Stimulated activated CD4-positive, alpha-beta T cell treated with anti-CD3 and anti-CD28 coated beads, Interleukin-12 subunit alpha, Interleukin-12 subunit beta, amount 100 ng/mL, for 24 hours (primary cell): ENCODE data around the gene PNLIPRP1.

ENCODE experiments used
- DNase-seq, 2 experiments: peaks; one replicate each; pipeline ENCODE4 v3.0.0-alpha.2; 2020; ENCODE audit warnings: low read depth in 2 of 2

The PNLIPRP1 gene

DNA sequence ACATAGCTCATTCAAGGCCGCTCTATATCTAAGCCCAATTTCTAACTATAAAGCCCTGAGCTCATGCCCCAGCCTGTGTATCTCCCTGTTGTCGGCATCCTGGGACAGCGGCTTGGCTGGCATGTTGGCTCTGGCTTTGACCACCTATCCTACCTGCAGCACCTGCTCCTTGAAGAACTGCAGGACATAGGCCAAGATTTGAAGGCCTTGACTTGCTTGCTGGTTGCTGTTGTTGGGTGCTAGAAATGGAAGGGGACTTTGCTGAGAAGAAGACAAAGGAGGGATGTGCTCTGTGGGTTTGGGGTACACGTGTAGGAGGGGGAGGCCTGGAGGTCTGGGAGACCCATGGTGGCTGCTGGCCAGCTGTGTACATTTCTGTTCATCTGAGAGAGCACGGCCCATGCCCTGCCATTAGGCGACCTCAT, 41.1 kb downstream of the PNLIPRP1 start:
- DNase-seq, result no peak

DNA sequence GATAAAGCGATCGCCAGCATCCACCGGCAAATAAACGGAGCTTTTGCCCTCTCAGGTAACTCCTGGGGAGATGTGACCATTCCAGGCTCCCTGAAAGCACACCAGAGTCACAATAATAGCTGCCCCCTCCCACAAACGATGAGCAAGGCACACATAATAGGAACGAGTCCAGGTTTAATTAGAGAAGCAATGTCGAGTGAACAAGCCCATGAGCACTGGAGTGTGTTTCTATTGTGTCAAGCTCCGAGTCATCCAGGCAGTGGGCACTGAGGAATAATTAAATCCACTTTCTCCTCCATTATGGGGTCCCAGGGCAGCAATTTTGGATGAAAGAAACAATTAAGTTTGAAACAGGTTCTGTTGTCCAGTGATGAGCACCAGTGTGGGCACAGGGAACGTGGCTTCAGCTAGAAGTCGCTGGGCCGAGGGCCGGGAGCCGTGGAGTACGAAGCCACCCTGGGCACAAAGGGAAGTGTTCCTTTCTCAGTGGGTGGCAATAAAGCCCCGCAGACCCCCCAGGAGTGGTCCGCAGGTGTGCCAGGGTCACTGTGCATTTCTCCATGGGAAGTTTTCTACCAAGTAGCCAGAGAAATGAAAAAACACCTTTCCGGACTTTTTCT, 41.9 kb downstream of the PNLIPRP1 start:
- no peak for DNase-seq

DNA sequence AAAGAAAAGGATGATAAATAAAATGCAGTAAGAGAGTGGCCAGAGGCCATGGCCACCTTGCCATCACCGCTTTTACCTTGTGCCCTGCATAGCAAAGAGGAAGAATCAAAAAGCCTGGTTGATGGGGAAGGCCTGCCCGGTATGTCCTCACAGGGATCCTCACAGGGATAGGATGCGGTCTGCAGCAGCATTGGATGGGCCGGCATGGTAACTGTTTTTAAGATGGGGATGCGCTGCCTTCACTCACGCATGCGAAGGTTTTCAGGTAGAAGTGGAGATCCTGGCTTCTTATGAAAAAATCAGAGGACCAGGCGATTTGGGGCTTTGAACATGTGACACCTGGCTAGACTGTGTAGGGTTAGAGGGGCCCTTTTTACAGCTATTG, 42.4 kb downstream of the PNLIPRP1 start:
- no peak for DNase-seq

DNA sequence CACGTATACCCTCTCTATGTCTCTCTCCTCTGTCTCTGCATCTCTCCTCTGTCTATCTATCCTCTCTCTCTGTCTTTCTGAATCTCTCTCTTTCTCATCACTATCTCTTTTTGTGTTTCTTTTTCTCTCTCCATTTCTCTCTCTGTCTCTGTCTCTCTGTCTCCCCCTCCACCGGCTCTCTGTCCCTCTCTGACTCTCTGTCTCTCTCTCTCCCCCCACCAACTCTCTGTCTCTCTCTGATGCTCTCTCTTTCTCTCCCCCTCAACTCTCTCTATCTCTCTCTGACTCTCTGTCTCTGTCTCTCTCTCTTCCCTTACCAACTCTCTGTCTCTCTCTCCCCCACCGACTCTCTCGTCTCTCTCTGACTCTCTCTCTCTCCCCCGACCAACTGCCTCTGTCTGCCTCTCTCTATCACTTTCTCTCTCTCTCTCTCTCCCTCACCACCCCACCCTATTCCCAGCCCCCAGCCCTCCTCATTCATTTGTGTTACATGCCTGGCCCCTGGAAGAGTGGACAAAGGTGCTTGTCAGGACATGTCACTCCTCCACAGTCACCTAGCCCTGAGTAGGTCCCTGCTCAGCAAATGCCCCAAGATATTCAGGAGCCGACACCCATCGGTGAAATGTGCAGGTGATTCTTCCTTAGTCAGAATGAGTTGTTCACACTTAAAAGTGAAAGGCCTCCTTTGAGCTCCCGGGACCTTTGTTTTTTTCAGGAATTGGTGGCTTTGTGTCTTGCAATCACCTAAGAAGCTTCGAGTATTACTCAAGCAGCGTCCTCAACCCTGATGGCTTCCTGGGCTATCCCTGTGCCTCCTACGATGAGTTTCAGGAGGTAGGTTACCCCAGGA, 43.6 kb downstream of the PNLIPRP1 start:
- DNase-seq, result no peak

DNA sequence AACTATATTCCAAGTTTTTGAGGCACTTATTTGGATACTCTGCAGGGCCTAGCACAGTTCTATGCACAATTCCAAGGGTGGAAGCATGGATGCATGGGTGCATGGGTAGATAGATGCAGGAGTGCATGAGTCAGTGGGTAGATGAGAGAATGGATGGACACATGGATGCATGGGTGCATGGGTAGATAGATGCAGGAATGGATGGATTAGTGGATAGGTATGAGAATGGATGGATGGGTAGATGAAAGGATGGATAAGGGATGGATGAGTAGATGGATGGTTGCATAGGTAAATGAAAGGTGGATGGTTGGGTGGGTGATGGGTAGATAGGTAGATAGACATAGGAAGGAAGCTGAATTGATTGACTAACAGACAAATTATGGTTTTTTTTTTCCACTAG, 45.6 kb downstream of the PNLIPRP1 start:
- DNase-seq, result no peak

DNA sequence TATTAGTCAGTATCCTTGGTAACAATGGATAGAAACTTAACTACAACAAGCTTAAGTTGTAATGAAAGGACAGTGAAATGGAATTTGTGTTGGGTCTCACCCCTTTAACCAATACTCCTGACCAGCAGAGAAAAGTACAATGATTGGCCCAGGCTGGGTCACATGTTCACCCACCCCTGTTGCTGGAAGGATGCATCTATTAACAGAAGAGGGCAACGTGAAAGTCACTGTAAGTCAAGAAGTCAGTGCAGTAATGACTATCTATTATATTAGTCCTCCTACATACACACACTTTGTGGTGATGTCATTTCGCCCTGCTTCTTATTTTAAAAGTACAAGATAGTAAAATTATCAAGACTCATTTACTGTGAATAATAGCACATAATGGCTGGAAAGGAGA, 46.2 kb downstream of the PNLIPRP1 start:
- no peak for DNase-seq

DNA sequence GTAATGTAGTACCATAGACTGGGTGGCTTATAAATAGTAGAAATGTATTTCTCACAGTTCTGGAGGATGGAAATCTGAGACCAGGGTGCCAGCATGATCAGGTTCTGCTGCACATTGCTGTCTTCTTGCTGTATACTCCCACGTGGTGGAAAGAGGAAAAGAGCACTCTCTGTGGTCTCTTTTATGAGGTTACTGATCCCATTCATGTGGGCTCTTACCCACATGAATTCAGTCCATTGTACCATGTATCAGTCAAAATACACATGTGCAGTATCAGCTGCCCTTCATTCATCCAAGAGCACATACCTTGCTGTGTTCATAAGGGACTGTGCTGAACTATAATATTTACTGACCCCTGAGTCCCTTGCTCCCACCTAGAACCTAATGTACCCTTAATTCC, 47.1 kb downstream of the PNLIPRP1 start:
- DNase-seq, result no peak

DNA sequence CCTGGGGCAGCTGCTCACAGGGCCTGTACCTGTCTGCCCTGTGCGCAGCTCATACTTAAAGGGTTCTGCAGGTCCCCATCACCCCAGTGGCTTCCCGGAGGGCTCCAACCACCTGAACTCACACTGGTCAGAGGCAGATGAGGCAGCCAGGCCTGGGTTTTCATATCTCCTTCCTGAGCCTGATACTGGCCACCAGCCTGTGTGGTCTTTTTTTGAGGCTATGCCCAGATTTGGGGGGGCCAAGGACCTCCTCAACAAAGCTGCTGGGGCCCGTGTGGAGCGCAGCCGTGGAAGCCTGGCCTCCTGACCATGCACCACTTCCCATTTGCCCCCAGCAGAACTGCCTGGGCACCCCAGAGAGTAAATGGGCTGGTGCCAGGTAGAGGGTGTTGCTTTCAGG, 55.7 kb downstream of the PNLIPRP1 start:
- no peak for DNase-seq

DNA sequence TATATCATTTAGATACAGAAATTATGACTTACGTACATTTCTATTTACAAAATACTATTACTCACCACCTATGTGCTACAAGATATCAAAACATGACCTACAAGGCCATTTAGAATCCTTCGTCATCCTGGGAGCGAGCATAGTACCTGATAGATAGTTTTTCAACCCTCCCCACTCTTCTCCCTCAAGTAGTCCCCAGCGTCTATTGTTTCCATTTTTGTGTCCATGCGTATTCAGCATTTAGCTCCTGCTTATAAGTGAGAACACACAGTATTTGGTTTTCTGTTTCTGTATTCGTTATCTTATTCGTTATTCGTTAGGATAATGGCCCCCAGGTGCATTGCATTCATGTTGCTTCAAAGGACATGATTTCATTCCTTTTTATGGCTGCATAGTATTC, 58.1 kb downstream of the PNLIPRP1 start:
- DNase-seq, result no peak

DNA sequence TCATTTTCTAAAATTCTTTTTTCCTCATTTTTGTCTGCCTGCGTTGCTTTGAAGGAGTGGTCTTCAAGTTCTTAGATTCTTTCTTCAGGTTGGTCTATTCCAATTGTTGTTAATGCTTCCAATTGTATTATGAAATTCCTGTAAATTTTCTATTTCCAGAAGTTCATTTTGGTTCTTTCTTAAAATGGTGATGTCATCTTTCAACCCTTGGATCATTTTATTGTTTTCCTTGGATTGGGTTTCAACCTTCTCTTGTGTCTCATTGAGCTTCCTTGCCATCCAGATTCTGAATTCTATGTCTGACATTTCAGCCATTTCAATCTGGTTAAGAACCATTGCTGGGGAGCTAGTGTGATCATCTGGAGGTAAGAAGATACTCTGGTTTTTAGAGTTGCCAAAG, 63.1 kb downstream of the PNLIPRP1 start:
- DNase-seq, result no peak

DNA sequence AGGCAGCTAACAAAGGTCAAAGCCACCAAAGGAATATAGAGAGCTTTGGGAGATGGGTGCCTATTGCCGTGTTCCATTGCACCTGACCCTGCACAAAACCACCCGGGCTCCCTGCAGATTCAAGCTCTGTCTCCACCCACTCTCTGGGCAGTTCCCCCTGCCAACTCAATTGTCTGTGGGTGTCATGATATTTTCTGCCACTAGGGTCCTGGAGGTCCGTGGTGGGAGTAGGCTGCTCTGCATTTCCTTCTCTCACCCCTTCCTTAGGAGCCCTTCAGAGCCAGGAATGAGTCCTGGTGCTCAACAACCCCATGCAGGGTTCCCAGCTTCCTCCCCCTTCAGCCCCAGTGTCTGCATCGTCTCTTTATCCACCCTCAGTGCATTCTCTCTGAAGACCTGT, 64.1 kb downstream of the PNLIPRP1 start:
- DNase-seq, result no peak

DNA sequence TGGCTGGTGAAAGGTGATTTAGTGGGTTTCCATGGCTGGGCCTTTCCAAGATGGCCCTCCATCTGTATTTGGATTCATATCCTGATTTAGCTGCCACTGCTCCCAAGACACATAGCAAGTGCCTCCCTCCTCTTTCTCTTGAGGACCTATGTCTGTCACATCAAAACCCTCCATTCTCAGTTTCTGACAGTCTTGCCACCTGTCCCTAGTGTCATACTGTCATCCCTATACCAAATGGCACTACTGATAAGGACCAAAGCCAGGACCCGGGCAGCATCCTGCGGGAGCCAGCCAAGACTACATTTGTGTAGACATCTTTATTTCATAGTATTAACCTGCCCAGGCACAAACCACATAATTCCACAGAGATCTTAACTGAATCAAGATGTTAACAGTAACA, 64.8 kb downstream of the PNLIPRP1 start:
- DNase-seq, result no peak

DNA sequence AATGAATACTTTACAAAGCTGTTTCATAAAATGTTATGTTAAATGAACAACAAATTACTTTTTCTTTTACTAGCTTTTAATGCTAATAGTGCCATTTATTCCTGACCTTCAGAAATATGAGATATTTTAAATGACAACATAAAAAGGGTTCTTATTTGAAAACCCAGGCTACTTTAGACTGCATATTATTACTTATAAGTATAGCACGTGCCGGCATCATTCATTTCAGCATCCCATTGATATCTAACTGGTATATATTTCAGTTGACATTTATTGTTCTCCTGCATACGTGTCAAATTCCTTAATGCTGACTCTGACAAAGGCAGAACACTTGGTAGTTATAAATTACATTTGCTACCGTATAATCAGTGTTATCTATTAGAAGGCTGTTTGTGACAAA, 65.3 kb downstream of the PNLIPRP1 start:
- DNase-seq, result no peak

DNA sequence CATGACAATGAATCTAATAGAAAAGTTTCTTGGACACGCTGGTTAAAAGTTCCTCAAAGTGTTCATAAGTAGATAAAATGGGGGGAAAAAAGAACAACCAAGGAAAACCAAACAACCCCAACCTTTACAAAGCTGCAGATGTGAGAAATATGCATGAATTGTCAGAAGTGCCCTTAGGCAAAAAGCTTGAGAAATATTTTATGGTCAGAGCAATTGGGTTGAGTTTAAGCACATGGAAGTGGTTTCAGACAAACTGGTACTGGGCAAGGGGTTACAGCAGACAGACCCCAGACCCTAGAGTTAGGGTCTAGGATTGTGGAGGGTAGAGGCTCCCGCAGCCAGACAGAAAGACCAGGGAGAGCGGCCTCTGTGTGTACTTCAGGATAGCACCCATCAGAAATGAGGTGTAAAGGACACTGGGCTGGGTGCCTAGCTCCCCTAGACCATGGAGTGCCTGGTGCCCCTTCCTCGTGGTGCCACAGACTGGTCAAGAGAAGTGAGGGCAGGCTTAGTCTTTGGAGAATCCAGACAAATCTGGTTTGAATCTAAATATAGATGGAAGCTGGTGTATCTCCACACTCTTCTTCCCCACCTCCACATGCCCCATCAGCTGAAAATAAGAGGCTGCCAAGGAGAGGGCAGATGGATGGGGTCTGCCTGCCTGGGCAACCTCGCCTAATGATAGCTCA, 67.2 kb downstream of the PNLIPRP1 start:
- no peak for DNase-seq
